ENCODE data around the gene C1QTNF1.

GRCh38 chr17:78999056-78999768, 24.8 kb upstream of the C1QTNF1 start:
- TF ChIP-seq, protein P1, sequence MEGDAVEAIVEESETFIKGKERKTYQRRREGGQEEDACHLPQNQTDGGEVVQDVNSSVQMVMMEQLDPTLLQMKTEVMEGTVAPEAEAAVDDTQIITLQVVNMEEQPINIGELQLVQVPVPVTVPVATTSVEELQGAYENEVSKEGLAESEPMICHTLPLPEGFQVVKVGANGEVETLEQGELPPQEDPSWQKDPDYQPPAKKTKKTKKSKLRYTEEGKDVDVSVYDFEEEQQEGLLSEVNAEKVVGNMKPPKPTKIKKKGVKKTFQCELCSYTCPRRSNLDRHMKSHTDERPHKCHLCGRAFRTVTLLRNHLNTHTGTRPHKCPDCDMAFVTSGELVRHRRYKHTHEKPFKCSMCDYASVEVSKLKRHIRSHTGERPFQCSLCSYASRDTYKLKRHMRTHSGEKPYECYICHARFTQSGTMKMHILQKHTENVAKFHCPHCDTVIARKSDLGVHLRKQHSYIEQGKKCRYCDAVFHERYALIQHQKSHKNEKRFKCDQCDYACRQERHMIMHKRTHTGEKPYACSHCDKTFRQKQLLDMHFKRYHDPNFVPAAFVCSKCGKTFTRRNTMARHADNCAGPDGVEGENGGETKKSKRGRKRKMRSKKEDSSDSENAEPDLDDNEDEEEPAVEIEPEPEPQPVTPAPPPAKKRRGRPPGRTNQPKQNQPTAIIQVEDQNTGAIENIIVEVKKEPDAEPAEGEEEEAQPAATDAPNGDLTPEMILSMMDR (IDR thresholded peaks at IDR 0.05), result no peak
- no peak for TF ChIP-seq POLR2A (IDR thresholded peaks at IDR 0.05)

Data from thyroid gland (tissue), 4 donors.